ENCODE results near the gene MBD3L1.
A peak's percentile ranks its signal among the peaks of the same experiment; 100 is the strongest.

- TF ChIP-seq CTCF (conservative IDR thresholded peaks at IDR 0.05; ENCODE audit: low read length) (peak; percentile 44; the same call in 1 of the 2 replicates), EZH2phosphoT487 (IDR thresholded peaks at IDR 0.05; ENCODE audit: borderline replicate concordance, low read depth, low read length) (no peak)
Measured at GRCh38 chr19:8826371-8826770, 5.8 kb upstream of the MBD3L1 start.
